ENCODE measurements around the gene UBE2M. TPM values are rescaled to one million over a fixed set of nuclear protein-coding genes. Genes with fewer than 3 reads are reported as not detected.
"Not testable (repeated sequence)": the region's sequence is repeated elsewhere in the genome, so short reads cannot be mapped to it uniquely, and the experiment has no call there.

UBE2M gene
- total and polyA plus RNA-seq, 10 donors: 19.1 to 66.9 (median 40.4) TPM

DNA sequence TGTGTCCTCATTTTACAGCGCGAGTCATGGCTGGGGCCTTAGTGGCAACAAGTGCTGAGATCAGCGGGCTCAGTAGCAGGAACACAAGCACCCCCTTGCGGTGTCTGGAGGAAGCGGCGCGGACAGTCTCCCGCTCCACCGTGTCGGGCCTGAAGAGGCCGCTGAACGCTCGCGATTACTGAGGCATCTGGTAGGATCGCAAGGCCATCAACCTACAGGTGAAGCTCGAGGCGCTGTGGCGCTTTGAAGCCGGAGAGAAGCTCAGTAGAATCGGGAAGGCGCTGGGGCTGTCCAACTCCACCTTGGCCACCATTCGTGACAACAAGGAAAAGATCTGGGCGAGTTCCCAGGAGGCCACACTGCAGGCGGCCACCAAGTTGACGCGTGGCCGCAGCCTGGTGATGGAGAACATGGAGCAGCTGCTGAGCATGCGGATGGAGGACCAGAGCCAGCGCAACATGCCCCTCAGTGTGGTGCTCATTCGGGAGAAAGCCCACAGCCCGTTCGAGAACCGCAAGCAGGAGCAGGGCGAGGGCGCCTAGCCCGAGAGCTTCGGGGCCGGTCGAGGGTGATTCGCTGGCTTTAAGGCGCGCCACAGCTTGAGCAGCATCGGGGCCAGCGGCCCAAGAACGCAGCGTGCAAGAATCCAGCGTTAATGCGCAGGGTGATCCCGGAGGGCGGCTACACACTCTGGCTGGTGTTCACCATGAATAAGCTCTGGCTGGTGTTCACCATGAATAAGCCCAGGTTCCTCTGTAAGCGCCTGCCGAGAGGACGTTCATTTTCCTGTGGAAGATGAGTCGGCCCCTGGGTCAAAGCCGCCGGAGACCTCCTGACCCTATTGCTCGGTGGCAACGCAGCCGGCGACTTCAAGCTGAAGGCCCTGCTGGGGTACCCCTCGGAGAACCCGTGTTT lies 23.1 kb upstream of the UBE2M start:
- no peaks in the 10 kb centered on the region for H3K9me3 ChIP-seq
- H3K36me3 ChIP-seq: peaks cover 0 to 34% (median 24%) of the 10 kb centered on the region in 6 donors
- H3K4me3 ChIP-seq: no peak overlapping the region
- peaks cover 4 to 48% (median 22%) of the 10 kb centered on the region in 6 donors for H3K4me1 ChIP-seq
- DNase-seq: peak; percentile 94
- TF ChIP-seq, protein P1, sequence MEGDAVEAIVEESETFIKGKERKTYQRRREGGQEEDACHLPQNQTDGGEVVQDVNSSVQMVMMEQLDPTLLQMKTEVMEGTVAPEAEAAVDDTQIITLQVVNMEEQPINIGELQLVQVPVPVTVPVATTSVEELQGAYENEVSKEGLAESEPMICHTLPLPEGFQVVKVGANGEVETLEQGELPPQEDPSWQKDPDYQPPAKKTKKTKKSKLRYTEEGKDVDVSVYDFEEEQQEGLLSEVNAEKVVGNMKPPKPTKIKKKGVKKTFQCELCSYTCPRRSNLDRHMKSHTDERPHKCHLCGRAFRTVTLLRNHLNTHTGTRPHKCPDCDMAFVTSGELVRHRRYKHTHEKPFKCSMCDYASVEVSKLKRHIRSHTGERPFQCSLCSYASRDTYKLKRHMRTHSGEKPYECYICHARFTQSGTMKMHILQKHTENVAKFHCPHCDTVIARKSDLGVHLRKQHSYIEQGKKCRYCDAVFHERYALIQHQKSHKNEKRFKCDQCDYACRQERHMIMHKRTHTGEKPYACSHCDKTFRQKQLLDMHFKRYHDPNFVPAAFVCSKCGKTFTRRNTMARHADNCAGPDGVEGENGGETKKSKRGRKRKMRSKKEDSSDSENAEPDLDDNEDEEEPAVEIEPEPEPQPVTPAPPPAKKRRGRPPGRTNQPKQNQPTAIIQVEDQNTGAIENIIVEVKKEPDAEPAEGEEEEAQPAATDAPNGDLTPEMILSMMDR (IDR thresholded peaks at IDR 0.05 in 8 of 11, conservative IDR thresholded peaks at IDR 0.05 in 3 of 11): peak; percentile 88 to 98 (median 93)
- TF ChIP-seq POLR2A (IDR thresholded peaks at IDR 0.05) (no peak), POLR2AphosphoS5 (IDR thresholded peaks at IDR 0.05) (peak; percentile 76 to 81 (median 77))
- 68 to 81% (median 72%) methylated on average over 54 to 62 of the region's 62 CpGs for WGBS, 5 donors
- H3K27ac ChIP-seq: peak overlapping the region in 4 of 8 donors; percentile 19 to 60 (median 55)
- intact Hi-C loops (cut with DNase I; ENCODE audit: low total_unique reads): no loop called here
- no peaks in the 10 kb centered on the region for H3K27me3 ChIP-seq (replicated peaks in 1 of 7)

DNA sequence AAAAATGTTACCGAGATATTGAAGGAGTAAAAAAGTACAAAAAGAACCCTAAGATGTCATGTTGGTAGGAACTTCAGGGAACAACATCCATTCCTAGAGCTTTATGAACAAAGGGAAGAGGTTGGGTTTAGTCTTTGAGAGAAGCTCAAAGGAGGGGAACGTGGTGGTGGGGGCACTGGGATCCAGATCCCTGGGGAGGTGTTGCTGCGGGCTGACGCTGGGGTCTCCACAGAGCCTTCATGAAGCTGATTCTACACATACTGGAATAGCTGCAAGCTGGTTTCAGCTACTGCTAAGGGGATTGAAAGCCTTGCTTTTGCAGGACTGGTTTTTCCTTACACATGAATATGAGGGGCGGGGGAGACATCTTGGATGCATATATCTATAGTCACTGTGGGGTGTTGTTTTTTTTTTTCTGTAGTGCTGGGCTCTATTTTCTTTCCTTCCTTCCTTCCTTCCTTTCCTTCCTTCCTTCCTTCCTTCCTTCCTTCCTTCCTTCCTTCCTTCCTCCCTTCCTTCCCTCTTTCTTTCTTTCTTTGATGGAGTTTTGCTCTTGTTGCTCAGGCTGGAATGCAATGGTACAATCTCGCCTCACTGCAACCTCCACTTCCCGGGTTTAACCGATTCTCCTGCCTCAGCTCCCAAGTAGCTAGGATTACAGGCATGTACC lies 21.2 kb upstream of the UBE2M start:
- Histone ChIP-seq H3K9me3 (no peaks in the 10 kb centered on the region), H3K27me3 (replicated peaks in 1 of 7) (no peaks in the 10 kb centered on the region), H3K27ac (no peak overlapping the region), H3K4me1 (peaks cover 4 to 59% (median 28%) of the 10 kb centered on the region in 6 donors), H3K36me3 (peaks cover 0 to 29% (median 24%) of the 10 kb centered on the region in 6 donors), H3K4me3 (no peak overlapping the region)
- DNase-seq: peak; percentile 33
- 90 to 94% (median 93%) methylated on average over 8 of the region's 8 CpGs for WGBS, 5 donors
- intact Hi-C loops (cut with DNase I; ENCODE audit: low total_unique reads): no loop called here
- TF ChIP-seq POLR2A (IDR thresholded peaks at IDR 0.05): no peak
- TF ChIP-seq, protein P1 (IDR thresholded peaks at IDR 0.05 in 8 of 11, conservative IDR thresholded peaks at IDR 0.05 in 3 of 11): no peak

DNA sequence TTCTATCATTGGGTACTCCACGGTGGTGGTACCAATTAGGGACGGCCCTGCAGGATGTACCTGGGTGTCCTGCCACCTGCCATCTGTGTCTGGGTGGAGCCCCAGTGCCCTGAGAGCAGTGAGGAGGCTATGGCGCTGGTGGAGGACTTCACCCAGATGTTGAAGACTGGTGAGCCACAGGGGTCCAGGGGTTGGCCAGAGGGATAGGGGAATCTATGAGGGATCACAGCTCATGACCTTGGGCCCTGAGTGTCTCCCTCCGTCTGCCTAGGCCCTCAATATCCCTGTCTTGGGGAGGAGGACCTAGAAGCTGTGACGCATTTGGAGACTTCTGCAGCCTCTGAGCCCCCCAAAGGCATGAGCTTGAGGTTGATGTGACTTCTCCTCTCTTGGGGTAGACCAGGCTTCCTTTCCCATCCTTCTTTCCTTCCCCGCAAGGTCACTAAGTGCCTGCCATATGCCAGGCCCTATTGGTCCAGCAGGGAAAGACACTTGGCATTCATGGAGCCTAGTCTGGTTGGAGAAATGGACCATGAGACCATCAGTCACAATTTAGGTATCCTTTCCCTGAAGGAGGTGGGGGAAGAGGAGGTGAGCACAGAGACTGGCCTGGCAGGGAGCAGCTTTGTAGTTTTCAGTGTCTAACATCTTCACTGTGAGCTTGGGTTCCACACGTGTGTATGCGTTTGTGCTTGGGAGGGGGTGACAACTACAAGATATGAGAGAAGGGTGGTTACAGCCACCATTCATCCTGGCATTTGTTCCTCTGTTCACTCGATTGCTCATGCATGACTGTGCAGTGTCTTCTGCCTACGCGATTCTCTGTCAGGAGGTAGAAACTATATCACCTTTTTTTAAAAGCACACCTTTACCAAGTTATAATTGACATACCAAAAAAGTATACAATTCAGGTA lies 19.9 kb upstream of the UBE2M start:
- H3K36me3 ChIP-seq: peaks cover 0 to 20% (median 18%) of the 10 kb centered on the region in 6 donors
- WGBS, 5 donors: 75 to 86% (median 82%) methylated on average over 10 to 11 of the region's 11 CpGs
- H3K4me1 ChIP-seq: peaks cover 8 to 71% (median 39%) of the 10 kb centered on the region in 6 donors
- intact Hi-C loops (cut with DNase I; ENCODE audit: low total_unique reads): no loop called here
- TF ChIP-seq, protein P1 (IDR thresholded peaks at IDR 0.05 in 8 of 11, conservative IDR thresholded peaks at IDR 0.05 in 3 of 11): no peak
- DNase-seq: peak; percentile 64
- no peak overlapping the region for H3K4me3 ChIP-seq
- H3K27me3 ChIP-seq (replicated peaks in 1 of 7): no peaks in the 10 kb centered on the region
- H3K9me3 ChIP-seq: no peaks in the 10 kb centered on the region
- no peak overlapping the region for H3K27ac ChIP-seq

DNA sequence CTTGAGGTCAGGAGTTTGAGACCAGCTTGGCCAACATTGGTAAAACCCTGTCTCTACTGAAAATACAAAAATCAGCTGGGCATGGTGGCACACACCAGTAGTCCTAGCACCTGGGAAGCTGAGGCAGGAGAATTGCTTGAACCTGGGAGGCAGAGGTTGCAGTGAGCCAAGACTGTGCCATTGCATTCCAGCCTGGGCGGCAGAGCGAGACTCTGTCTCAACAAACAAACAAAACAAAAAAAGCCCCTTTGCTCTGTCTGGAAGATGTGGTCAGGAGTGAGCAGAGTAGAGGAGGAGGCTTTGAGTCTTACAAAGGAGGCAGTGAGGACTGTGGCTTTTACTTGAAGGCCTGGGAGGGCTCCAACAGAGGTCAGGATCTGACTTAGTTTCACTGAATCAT lies 19.2 kb upstream of the UBE2M start:
- H3K27me3 ChIP-seq (replicated peaks in 1 of 7); H3K27ac ChIP-seq; H3K4me3 ChIP-seq; H3K9me3 ChIP-seq; intact Hi-C loops (cut with DNase I; ENCODE audit: low total_unique reads): not testable (repeated sequence)
- 90 to 100% (median 97%) methylated on average over 2 of the region's 2 CpGs for WGBS, 5 donors
- Histone ChIP-seq H3K36me3 (peaks cover 0 to 14% (median 11%) of the 10 kb centered on the region in 6 donors), H3K4me1 (peaks cover 8 to 71% (median 40%) of the 10 kb centered on the region in 6 donors)
- DNase-seq: peak; percentile 31
